ENCODE measurements around the gene CPE. TPM values are rescaled to one million over a fixed set of nuclear protein-coding genes. Genes with fewer than 3 reads are reported as not detected.

The CPE gene
- total RNA-seq, 1 donor from 2014 or later, result 0.26 TPM

DNA sequence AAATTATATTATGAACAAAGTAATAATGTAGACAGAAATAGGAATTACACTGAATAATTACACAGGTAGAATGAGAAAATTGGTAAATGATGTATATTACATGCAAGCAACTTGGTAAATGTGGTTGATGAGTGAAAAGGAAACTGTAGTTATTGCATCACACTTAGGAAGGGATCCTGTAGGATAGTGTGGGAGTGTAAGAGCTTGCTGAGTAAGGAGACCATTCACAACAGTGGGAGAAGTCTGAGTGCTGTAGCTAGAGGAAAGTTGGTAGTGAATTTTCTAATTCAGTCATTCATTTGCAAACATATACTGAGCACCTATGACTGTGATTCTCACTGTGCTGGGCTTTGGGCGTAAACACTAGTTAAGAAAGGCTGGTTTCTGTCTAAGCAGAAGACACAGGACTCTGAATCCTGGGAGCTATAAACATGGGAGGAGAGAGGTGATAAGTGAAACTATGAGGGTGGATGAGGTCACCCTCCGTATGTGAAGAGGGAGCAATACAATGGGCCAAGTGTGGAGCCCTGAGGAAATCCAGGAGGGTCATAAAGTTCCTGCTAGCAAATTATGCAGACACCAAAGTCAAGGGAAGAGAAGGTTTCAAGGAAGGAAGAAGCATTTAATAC lies 14.2 kb upstream of the CPE start:
- no peak for DNase-seq (ENCODE audit: low read depth in 2 of 2)

GRCh38 chr4:165367040-165367439 lies 11.8 kb upstream of the CPE start:
- DNase-seq (ENCODE audit: low read depth in 2 of 2), result no peak

DNA sequence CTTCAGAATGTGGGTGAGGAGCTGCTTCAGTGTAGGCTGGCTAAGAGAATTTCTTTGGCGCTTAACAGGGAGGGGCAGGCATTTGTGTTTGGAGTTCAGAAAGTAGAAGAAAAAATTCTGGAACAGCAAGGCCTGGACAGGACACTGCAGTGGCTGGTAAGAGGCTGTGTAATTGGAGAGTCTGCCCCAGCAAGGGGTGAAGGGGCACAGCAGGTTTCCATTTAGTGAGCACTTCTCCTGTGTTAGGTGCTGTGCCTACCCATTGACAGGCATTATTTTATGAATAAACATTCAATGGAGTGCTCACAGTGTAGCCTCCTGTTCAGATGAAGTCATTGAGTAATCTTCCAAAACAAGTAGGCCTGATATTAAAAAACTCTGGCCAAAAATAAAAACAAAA lies 10.7 kb upstream of the CPE start:
- no peak for DNase-seq (ENCODE audit: low read depth in 2 of 2)

- DNase-seq (ENCODE audit: low read depth in 2 of 2), result no peak
Measured at GRCh38 chr4:165368567-165368966, 10.2 kb upstream of the CPE start.

DNA sequence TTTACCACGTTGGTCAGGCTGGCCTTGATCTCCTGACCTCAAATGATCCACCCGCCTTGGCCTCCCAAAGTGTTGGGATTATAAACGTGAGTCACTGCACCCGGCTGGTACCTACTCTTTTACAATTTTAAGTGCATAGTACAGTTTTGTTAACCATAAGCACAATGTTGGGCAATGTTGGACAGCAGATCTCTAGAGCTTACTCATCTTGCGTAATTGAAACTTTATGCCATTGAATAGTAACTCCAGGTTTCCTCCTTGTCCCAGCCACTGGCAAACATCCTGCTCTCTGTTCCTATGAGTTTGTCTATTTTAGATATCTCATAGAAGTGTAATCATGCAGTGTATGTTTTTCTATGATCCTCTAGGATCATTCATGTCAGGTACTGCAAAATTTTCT lies 9.3 kb upstream of the CPE start:
- no peak for DNase-seq (ENCODE audit: low read depth in 2 of 2)

GRCh38 chr4:165370530-165370929 lies 8.3 kb upstream of the CPE start:
- no peak for DNase-seq (ENCODE audit: low read depth in 2 of 2)

DNA sequence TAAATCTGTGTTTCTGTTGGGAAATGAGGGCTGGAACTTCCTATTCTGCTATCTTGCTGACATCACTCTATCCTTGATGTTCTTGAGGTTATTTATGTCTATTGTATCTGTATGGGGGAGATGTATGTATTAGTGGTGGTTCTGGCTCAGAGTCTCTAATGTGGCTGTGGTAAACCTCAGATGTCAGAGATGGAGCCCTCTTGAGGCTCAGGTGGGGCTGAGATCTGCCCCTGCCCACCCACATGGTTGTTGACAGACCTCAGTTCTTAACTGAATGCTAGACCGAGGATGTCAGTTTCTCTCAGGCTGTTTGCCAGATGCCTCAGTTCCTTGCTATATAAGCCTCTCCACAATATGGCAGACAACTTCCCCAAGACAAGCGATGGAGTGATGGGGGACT lies 3.3 kb upstream of the CPE start:
- DNase-seq (ENCODE audit: low read depth in 2 of 2), result no peak

DNA sequence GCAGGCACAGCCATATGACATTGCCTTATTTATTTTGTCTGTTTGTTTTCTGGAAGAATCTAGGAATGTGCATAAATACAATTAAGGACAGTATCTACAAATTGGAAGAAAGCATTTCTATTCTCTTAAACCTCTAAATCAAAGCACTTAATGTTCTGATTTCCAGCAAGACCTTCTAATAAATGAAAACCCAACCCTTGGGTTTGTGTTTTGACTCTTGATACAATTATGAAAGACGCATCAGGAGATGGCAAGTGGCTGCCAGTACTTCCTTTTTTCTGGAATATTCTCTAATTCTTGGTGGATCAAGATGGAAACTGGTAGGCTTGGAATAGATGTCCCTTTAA lies 437 bp upstream of the CPE start:
- DNase-seq (ENCODE audit: low read depth in 2 of 2), result no peak

- no peak for DNase-seq (ENCODE audit: low read depth in 2 of 2)
Measured at GRCh38 chr4:165379678-165380064, 863 bp downstream of the CPE start.

DNA sequence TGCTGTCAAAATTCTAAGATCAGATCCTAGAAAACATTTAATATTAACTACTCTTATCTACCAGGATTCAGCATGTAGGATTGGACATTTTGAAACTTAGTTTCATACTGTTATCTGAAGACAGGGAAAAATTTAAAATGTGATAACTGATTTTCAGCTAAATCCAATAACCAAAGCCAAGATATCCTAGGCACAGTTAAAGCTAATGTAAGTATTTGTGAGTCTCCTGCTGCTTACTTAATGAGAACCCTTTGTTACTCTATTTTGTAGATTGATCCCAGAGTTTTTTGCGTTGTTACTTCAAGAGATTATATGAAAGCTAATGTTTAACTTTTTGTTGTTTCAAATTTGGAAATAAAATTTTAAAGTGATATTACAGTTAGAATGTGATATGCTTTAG lies 2.0 kb downstream of the CPE start:
- no peak for DNase-seq (ENCODE audit: low read depth in 2 of 2)

- no peak for DNase-seq (ENCODE audit: low read depth in 2 of 2)
Measured at GRCh38 chr4:165381821-165382373, 3.1 kb downstream of the CPE start.

DNA sequence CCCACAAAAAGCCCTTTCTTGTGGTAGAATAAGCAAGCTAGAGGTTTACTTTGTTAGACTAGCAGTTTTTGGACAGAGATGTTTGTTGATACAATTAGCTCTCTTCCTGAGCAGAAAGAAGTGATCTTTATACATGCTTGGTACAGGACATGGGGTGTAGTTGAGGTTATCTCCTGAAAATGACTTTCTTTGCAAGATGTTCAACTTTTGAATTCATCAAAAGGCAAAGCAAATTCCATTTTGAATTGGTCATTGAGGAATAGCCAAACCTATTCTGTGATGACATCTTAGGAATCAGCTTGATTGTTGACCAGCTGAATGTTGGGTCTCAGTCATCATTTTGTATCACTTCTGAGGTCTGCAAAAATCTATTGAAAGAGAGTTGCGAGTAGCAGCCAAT lies 3.8 kb downstream of the CPE start:
- no peak for DNase-seq (ENCODE audit: low read depth in 2 of 2)

- DNase-seq (ENCODE audit: low read depth in 2 of 2), result no peak
Measured at GRCh38 chr4:165383591-165384073, 4.8 kb downstream of the CPE start.

GRCh38 chr4:165384186-165384585 lies 5.4 kb downstream of the CPE start:
- no peak for DNase-seq (ENCODE audit: low read depth in 2 of 2)

GRCh38 chr4:165384598-165384997 lies 5.8 kb downstream of the CPE start:
- DNase-seq (ENCODE audit: low read depth in 2 of 2), result peak in 1 of 2 donors; percentile 9

DNA sequence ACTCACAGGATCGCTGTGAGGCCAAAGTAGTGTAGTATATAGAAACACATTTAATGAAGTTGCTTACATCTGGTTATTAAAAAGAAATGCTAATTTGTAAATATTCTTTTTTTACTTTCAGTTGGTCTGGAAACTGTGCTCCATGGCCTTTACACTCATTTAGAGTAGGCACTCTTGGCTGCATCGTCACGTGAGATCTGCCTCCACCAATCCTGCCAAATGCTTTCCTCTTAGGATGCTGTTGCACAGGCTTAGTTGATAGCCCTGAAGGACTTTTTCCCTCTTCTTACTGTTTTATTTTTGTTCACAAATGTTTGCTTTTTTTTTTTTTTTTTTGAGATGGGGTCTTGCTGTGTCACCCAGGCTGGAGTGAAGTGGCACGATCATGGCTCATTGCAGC lies 6.3 kb downstream of the CPE start:
- DNase-seq (ENCODE audit: low read depth in 2 of 2), result no peak

DNA sequence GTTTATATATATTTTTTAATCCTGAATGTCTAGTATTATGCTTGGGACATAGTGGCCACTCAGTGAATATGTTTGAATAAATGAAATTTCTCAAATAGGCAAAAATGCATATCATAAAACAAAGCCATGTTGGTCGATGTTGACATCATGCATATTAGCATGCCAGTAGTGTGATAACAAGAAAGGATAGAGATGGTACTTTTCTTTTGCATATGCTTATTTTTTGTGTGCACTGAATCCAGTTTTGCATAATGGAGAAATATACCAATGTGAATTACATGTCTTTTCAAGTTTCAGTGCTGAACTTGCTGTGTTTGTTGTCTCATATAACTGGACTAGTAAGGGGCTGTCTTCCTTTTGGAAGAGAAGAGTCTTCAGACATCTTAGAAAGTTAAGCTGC lies 7.5 kb downstream of the CPE start:
- no peak for DNase-seq (ENCODE audit: low read depth in 2 of 2)

DNA sequence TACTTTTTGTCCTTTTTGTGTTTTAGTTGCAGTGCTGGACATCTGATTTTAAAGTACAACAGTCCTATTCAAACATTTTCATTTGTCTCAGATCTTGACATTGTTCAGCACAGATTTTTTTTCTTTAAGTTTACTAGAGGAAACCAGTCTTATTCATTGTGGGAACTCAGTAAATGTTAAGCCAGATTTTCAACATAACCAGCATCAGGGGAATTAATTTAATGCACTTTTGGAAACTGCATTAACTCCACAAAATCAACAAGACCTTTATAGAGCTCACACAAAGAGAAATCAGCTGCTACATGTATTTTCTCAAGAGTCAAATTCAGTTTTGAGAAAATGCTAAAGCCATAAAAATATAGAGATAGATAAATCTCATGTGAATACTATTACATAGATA lies 9.9 kb downstream of the CPE start:
- DNase-seq (ENCODE audit: low read depth in 2 of 2), result no peak

- no peak for DNase-seq (ENCODE audit: low read depth in 2 of 2)
Measured at GRCh38 chr4:165393051-165393450, 14.2 kb downstream of the CPE start.

DNA sequence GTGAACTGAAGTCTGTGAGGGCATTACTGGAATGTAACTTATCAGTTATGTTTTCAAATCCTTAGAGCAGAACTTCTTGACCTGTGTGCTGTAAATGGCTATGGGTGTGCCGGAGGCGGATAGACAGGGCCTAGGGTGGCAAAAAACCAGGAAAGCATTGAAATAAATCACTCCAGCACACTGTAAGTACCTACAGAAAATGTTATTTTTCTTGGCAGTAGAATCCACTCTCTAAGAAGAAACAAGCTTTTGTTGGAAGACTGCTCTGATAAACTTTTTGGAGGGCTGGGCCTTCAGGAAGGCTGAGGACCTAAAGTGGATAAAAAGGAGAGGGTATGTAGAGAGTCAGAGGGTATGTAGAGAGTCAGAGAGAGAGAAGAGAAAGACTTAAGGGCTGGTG lies 14.9 kb downstream of the CPE start:
- peak in 1 of 2 donors; percentile 3 for DNase-seq (ENCODE audit: low read depth in 2 of 2)

GRCh38 chr4:165394275-165394674 lies 15.5 kb downstream of the CPE start:
- DNase-seq (ENCODE audit: low read depth in 2 of 2), result peak in 1 of 2 donors; percentile 10

DNA sequence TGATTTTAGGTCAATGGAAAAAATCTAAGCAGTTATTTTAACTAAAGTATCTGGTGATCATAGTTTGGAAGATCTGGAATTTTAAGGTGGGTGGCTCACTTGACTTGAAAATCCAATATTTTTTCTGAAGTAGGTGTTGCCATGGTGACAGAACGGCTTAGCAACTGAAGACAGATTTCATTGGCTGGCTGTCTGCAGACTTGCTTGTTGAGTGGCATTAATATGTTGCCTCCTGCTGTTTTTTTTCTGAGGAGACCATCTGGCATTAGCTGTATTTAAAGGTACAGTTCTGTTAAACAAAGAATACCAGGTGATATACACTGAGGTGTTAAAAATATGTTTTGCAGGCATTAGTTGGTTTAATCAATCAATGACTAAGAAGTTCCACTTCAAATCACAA lies 19.8 kb downstream of the CPE start:
- DNase-seq (ENCODE audit: low read depth in 2 of 2), result peak in 1 of 2 donors; percentile 27

GRCh38 chr4:165402375-165402774 lies 23.6 kb downstream of the CPE start:
- DNase-seq (ENCODE audit: low read depth in 2 of 2), result no peak

- no peak for DNase-seq (ENCODE audit: low read depth in 2 of 2)
Measured at GRCh38 chr4:165403048-165403447, 24.2 kb downstream of the CPE start.

Data from dermis microvascular lymphatic vessel endothelial cell (primary cell).